GM18502 (cell line): ENCODE results near the gene NCOA4.
"Not testable (repeated sequence)": the region's sequence is repeated elsewhere in the genome, so short reads cannot be mapped to it uniquely, and the experiment has no call there.

ENCODE experiments used
- ATAC-seq: cut with Tn5 transposase; IDR thresholded peaks from one replicate; pipeline ENCODE4 v1.9.1; 2021; ENCODE audit warnings: mild to moderate bottlenecking; ENCODE audit not compliant: unreplicated experiment, poor library complexity

NCOA4 gene

DNA sequence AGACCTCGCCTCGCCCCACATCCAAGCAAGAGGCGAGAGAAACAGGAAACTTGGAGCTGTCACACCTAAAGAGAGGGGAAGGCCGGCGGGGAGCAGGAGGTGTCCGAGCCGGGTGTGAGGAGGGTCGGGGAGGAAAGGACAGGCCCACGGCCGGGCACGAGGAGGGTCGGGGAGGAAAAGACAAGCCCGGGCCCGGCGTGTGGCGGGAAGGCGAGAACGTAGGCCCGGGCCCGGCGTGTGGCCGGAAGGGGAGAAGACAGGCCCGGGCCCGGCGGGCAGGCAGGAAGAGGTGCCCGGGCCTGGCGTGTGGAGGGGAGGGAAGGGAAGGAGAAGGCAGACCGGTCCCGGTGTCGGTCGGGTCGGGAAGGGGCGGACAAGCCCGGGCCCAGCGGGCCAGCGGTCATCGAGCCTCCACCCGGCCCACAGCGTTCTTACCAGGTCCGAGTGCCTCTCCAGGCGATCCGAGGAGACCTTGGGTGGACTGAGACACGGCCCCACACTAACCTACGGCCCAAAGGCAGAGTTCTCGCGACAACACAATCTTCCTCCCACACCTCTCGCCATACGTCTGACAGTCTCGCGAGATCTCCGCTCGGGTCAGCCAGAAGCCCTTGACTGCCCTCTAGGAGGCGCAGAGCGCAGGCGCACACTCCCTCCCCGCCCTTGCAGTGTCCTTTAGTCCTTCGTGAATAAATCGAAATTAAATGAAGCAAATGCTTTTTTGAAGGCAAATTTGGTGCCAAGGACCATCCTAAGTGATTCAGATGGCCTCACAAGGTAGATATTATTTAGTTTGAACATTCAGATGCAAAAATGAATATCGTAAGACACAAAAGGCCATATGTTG, at the start of gene NCOA4:
NCOA4 (minus strand) TSS at position 533 of the 847 bp plus-strand sequence. CDS start 13,943 bp downstream, outside the sequence.
- peak; percentile 98 for ATAC-seq

- ATAC-seq: no peak
Observed at GRCh38 chr10:46079831-46080585, 49.6 kb upstream of the NCOA4 start.

DNA sequence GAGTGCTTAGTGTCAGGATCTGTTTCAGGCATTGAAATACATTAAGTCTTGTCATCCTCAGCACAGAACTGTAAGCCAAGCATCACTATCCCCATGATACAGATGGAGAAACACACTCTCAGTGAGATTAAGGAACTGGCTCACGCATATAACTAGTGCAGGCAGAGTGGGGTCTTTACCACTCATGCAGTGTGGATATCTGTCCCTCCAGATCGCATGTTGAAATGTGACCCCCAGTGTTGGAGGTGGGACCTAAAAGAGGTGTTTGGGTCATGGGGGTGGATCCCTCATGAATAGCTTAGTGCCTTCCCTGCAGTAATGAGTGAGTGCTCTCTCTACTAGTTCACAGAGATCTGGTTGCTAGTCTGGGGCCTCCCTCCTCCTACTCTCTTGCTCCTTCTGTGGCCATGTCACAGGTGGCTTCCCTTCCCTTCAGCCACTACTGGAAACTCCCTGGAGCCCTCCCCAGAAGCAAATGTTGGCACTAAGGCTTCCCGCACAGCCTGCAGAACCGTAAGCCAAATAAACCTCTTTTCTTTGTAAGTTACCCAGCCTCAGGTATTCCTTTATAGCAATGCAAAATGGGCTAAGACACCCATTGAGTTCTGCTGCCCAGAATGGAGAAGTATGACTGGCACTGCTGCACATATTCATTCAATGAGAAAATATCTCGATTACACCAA, 47.4 kb upstream of the NCOA4 start:
- no peak for ATAC-seq

- ATAC-seq: no peak
Observed at GRCh38 chr10:46077141-46077554, 46.7 kb upstream of the NCOA4 start.

DNA sequence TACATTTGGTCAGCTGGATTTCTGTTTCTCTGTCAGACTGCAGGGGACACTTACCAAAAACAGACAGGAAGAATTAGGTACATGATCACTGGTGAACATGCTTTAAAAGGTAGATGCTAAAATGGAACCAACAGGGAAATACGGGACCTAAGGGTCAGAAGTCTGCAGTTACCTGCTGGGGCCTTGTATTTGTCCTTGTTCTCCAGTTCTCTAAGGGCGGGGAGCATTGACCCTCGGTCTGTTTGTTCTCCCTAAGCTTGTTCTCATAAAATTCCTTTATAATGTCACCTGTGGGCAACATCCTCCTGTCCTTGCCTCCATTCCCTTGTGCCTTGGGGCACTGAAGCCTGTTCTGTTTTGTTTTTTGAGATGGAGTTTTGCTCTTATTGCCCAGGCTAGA, 45.4 kb upstream of the NCOA4 start:
- ATAC-seq: no peak

GRCh38 chr10:46074196-46074946, 43.9 kb upstream of the NCOA4 start:
- ATAC-seq: no peak

DNA sequence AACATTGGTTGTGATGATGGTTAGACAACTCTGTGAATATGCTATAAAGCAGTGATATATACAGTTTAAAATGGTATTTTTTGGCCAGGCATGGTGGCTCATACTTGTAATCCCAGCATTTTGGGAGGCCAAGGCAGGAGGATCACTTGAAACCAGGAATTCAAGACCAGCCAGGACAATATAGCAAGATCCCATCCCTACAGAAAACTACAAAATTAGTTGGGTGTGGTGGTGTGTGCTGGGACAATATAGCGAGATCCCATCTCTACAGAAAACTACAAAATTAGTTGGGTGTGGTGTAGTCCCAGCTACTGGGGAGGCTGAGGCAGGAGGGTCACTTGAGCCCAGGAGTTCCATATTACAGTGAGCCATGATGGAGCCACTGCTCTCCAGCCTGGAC, 43.1 kb upstream of the NCOA4 start:
- no peak for ATAC-seq

- ATAC-seq: no peak
Observed at GRCh38 chr10:46070749-46071148, 40.3 kb upstream of the NCOA4 start.

DNA sequence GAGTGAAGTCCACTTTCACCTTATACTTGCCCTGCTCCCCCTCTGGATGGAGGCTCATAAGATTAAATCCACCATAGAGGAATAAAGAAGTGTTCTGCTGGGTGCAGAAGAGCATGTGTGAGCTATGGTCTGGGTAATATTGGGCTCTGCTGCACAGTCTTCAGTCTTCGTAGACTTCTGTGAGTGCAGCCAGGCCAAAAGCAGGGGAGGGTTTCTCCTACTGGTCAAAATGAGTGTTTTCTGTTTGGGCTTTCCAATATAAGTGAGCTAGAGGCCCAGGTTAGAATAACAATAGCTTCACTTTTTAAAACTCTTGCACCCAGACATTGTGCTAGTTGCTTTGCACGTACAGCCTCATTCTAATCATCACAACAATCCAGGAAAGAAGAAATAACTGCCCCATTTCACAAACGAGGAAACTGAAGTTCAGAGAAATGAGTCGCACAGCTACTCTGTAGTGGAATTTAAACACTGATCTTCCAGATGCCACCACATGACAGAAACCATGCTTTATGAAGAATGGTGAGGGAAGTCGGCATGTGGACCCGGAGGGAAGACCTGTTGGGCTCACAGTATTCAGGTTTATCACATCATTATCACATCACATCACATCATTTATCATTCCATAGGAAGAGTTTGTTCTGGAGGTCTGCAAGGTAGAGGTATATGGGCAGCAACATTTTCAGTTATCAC, 39.5 kb upstream of the NCOA4 start:
- no peak for ATAC-seq

DNA sequence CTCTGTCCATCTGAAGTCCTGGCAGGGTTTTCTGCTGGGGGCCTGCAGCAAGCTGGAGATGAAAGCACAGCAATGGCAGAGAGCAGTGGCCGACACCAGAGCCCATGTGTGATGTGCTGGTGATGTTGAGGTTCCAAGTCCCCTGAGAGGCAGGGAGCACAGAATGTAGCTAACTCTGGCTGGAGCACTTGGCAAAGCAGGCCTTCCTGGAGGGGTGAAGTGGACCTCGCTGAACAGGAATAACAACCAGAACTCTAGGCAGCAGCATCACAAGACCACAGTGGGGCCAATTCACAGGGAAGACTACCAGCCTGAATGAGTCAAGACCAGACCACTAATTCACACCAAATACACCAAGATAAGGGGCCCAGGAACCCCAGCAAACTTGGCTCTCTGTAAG, 38.5 kb upstream of the NCOA4 start:
- no peak for ATAC-seq

DNA sequence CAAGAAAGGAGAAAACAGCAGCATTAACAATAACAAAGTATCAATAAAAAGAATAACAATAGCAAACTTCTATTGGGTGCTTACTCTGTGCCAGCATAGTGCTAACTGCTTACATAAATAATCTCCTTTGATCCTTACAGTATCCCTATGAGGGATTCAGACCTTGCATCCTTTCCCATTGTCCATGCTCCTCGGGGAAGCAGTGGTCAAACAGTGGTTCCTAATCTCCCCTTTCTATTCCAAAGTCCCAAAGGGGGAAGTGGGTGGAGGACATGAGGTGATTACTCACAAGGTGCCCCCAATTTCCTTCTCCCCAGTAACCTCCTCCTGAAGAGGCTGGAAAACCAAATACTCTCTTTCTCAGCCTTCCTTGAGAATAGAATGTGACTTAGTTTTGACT, 37.7 kb upstream of the NCOA4 start:
- no peak for ATAC-seq

- ATAC-seq: no peak
Observed at GRCh38 chr10:46064269-46064817, 33.9 kb upstream of the NCOA4 start.

GRCh38 chr10:46062723-46063428, 32.5 kb upstream of the NCOA4 start:
- ATAC-seq: no peak

- ATAC-seq: no peak
Observed at GRCh38 chr10:46060706-46061105, 30.3 kb upstream of the NCOA4 start.

DNA sequence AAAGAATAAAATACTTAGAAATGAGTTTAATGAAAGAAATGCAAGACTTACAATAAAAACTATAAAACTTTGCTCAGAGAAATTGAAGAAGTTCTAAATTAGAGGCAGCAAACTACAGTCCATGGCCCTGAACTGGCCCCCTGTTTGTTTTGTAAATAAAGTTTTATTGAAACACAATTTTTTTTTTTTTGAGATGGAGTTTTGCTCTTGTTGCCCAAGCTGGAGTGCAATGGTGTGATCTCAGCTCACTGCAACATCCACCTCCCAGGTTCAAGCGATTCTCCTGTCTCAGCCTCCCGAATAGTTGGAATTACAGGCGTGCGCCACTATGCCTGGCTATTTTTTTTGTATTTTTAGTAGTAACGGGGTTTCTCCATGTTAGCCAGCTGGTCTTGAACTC, 27.5 kb upstream of the NCOA4 start:
- ATAC-seq: not testable (repeated sequence)

DNA sequence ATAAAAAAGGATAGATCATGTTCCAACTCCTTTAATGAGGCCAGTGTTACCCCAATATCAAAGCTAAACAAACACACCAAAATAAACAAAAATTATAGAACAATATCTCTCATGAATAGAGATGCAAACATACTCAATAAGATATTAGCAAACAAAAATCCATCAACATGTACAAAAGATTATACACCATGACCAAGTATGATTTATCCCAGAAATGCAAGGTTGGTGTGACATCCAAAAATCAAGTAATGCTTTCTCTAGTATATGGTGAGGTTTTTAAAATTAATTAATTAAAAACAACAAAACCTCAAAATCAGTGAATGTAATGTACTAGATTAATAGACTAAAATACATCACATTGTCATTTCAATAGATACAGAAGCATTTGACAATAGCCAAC, 26.6 kb upstream of the NCOA4 start:
- ATAC-seq: no peak

DNA sequence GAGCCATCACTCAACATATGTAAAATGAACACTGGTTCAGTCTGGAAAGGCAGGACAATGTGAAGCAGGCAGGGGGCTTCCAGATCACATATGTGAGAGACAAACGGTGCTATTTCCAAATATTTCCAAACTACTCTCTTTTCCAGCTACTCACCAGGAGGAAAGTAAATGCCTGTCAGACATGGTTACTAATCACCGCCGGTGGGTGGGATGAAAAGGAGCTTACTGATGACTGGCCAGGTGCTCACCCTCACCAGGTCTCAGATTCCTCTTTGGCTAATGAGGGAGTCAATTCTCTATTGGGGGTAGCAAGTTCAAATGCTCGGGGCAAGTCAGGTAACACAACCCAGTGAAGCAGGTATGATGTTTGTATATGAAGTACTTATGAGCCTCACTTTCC, 25.3 kb upstream of the NCOA4 start:
- no peak for ATAC-seq

DNA sequence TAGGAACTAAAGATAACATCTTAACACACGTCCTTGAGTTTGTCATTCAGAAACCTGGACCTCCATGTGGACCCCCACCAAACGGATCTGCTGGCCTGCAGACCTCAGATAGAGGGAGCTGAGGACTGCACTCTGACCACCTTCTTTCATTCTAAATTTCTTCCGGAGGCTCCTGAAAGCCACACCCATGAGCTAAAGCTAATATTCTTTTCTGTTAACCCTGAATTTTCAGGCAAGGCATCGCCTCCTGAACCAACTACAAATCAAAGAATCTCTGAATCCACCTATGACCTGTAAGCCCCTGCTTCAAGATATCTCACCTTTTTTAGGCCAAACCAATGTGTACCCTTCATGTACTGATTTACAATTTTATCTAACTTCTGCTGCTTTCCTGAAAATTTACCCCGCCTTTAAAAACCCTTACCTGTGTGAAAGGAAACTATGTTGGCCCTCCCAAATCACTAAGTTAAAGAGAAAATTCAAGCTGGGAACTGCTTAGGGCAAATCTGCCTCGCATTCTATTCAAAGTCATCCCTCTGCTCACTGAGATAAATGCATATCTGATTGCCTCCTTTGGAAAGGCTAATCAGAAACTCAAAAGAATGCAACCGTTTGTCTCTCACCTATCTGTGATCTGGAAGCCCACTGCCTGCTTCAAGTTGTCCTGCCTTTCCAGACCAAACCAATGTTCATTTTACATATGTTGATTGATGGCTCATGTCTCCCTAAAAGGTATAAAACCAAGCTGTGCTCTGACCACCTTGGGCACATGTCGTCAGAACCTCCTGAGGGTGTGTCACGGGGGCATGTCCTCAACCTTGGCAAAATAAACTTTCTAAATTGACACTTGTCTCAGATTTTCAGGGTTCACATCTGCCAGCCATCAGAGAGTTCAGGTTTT, 23.4 kb upstream of the NCOA4 start:
- ATAC-seq: no peak
